HG02642 (cell line): ENCODE results near the gene ANKLE1.
"Not testable (repeated sequence)": the region's sequence is repeated elsewhere in the genome, so short reads cannot be mapped to it uniquely, and the experiment has no call there.

Experiments
- ATAC-seq: cut with Tn5 transposase; IDR thresholded peaks from one replicate; pipeline ENCODE4 v1.9.1; 2021; ENCODE audit warnings: mild to moderate bottlenecking; ENCODE audit not compliant: unreplicated experiment, poor library complexity

The ANKLE1 gene

DNA sequence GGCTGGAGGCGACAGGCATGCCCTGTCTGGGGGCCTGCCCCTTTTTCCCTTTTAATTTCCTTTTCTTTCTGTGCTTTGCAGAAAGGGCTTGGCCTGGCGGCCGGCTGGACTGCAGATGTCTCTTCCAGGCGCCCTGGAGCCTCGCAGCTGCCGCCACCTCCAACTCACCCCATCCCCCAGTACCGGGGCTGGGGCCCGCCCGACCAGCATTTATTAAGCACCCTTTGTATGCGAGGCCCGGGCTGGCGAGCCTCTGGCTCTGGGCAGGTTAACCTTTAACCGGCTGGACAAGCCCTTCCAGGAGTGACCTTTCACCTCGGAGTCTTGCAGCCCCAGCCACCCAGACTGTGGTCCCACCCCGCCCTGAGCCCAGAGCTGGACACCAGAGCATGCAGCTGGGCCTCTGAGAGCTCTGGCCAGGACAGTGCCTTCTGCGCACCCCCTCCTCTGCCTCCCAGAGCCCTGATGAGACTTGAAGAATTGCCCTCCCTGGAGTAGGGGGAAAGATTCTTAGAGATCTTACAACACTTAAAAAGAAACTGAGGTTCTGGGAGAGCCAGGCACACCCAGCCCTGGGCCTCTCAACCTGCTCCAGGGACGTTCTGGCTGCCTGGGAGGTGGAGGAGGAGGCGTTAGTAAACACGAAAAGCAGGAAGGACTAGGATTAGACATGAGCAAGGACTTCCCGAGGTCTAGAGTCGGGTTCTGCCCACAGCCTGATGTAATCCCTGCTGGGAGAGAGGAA, 34.8 kb upstream of the ANKLE1 start:
- no peak for ATAC-seq

DNA sequence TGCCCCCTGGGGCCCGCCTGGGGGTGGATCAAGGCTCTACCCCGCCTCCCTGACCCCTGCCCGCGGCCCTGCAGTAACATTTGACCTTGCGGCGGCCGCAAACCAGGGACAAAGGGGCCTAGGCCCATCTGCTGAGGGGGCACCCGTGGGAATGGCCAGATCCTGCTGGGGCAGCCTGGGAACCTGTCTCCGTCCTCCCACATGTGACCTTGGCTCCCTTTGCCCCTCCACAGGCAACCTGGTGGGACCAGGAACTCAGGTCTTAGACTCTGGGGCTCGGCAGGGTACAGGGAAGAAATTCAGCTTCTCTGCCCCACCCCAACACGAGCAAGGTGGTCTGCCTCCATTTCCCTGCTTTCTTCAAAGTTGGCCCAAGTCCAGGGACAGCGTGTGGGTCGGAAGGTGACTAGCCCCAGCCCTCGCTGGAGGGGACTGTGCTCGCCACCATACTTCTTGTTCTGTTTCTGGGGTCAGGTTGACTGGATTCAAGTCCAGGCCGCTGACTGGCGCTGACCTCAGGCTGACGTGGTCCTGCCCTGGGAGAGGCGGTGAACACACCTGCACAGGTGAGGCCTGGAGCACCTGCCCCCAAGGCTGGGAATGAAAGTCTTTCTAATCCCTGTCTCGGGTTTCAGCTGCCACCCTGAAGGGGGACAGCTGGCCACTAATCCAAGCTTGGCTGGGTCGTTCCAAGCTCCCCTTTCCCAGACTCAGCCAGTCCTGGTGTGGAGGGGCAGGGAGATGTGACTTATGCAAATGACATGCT, 33.5 kb upstream of the ANKLE1 start:
- ATAC-seq: no peak

DNA sequence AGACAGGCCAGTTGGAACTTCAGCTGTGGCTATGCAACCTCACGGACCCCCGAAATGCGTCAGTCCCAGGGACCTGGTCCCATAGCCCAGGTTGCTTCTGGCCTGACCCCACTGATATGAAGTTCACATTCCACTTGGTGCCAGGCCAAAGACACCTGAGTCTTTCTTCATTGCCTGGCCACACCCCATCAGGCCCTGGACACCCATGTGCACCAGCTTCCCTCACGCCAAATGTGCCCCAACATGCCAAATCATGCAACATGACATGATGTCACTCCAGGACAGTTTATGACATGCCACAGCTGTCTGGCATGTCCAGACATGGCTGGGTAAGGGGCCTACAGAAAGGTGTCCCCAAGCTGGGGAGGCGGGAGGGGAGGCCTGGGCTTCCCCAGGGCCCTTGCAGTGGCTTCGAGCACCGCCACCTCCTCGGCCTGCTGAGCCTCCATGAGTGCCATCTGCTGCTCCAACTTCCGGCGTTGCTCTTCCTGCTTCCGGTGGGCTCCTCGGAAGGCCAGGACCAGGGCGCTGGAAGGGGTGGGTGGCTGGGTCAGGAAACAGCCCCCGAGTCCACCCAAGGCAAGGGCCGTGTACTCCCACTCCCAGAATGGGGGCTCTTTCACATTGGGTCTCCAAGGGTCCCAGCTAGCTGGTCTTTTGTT, 31.7 kb upstream of the ANKLE1 start:
- no peak for ATAC-seq

DNA sequence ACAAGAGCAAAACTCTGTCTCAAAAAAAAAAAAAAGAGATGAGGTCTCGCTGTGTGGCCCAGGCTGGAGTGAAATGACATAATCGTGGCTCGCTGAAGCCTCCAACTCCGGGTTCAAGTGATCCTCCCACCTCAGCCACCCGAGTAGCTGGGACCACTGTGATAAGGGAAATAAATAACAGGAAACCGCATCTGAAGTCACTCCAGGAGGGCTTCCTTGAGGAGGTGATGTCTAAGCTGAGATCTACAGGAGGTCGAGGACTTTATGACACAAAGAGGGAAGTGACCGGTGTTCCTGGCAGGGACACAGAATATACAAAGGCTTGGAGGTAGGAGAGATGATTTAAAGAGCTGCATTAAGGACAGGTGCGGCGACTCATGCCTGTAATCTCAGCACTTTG, 27.1 kb upstream of the ANKLE1 start:
- no peak for ATAC-seq

DNA sequence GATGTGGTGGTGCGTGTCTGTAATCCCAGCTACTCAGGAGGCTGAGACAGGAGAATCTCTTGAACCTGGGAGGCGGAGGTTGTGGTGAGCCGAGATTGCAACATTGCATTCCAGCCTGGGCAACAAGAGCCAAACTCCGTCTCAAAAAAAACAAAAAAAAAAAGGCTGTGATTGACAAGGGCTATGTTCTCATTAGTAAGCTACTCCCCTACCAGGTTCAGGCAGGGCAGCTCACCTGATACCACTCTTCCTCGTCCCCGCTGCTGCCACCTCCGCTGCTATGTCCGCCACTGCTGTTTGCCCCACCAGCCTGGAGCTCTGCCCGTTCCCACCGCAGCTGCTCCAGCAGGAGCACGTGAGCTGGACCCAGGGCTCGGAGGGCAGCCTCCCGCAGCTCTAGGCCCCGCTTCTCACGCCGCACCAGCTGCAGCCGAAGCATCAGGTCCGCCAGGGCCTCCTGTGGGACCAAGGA, 26.5 kb upstream of the ANKLE1 start:
- no peak for ATAC-seq

DNA sequence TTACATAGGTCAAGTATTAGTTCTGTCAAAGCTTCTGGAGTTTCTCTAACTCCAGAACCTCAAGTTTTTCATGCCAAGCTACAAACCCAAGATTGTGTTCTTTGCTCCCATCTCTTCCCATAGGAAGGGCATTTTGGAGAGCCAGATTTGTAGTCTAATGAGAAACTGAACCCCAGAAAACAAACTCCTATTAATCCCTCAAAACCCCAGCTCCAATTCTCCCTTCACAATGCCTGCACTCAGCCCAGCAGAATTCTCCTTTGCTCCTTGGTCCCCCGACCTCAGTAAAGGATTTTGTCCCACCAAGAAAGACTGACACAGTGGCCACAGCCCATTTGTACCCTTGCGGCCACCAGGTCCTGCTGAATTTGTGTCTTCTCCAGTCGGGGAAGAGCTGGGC, 25.6 kb upstream of the ANKLE1 start:
- ATAC-seq: no peak

DNA sequence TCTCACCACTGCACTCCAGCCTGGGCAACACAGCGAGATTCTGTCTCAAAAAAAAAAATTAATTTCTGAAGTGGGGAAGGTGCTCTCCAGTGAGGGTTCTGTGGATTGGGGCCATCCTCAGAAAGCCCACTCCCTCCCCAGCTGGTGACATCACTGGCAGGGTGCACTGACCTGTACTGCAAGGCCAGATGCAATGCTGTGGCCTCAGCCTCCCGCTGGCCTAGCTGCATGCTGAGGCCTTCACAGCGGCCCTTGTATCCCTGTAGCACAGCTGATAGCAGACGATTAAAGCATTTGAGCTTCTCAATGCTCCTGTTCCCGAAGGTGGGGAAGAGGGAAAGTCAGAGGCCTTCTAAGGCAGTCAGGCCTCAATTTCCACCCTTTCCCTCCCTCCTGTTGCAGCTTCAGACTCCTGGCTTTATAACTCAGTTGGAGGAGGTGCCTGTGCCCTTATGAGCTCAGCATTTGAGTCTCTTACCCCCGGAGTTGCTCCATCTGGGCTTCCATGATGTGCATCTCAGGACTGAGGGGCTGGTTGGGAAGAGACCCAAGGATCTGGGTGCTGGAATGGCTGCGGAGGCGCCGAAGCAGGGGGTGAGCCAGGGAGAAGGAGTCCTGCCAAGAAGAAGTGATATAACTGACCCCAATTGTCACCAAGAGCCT, 22.5 kb upstream of the ANKLE1 start:
- ATAC-seq: no peak

DNA sequence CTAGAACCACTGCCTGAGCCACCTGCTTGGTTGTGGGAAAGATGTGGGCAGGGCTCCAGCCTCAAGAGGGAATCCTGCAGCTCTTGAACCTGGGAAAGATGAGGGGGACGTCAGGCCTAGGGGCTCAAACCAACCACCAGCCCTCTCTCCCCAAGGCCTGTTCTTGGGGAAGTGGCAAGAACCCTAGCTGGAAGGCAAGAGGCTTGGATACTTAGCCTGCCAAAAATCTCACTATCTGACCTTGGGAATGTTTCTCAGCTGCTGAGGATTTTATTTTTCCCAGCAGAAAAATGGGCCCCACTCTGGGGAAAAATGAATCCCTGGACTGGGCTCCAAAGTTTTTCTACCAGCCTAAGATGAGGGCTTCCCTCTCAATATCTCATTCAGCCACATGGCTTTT, 21.8 kb upstream of the ANKLE1 start:
- no peak for ATAC-seq

DNA sequence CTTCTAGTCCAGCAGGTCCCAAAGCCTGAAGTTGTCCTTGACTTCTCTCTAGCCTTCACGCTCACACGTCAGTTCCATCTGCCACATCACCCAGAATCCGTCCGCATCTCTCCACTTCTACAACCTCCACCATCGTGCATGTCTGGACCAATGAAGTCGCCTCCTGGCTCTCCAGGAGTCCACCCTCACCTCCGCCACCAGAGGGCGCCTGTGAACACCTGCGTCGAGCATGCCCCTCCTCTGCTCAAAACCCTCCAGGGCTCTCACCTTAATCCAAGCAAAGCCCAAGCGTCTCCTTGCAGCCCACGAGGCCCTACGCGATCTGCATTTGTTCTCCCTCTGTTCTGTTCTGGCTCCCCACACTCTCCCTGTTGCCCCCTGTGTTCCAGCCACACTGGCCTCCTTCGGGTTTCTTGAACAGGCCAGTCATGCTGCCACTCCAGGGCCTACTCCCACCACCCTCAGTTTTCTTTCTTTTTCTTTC, 20.8 kb upstream of the ANKLE1 start:
- peak; percentile 74 for ATAC-seq

DNA sequence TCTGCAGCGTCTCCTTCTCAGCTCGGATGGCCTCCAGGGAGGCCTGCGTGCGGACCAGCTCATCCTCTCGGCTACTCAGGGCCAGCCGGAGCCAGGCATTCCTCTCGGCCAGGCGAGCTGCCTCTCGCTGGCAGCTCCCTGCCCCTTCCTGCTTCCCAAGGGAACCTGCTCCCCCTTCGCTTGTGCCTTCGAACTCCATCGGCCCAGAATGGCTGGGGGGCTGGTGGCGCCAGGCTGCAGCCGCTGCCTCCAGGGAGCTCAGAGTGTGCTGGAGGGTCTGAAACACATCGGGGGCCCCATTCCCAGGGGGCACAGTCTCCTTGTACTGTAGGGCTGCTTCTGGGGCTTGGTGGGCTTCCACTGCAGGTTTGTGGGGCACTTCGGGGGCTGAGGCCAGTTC, 19.1 kb upstream of the ANKLE1 start:
- no peak for ATAC-seq

DNA sequence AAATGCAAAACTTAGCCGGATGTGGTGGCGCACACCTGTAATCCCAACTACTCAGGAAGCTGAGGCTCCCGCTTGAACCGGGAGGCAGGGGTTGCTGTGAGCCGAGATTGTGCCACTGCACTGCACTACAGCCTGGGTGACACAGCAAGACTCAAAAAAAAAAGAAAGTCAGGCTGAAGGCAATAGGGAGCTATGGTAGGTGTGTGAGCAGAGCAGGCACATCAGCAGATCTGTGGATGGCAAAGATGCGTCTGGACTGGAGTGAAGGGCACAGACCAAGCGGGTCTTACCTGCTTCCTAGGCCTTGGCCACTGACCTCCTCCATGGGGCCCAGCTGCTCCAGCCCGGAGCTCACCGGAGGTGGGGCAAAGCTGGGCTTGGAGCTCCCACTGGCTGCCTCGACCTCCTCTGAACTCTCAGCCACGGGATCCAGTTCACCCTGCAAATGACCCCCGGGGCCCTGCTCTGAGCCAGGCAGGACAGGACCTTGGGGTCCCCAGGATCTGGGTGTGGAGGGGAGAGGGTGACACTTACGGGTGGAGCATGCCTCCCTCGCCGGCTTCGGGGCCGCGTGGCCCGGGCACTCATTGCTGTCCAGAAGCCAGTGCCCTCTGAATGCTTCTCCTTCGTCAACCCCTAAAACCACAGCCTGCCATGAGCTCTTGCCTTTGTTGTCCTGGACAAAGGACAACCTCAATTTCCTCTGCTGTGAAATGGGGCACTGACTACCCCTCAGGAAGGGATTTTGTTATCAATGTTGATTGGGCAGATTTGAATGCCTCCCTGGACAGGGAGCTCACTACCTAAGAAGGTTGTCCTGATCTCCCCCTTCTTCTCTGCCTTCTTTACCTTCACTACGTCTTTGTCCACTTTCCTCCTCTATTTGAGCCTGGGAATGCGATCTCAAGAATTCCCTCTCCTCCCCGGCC, 17.7 kb upstream of the ANKLE1 start:
- ATAC-seq: no peak

DNA sequence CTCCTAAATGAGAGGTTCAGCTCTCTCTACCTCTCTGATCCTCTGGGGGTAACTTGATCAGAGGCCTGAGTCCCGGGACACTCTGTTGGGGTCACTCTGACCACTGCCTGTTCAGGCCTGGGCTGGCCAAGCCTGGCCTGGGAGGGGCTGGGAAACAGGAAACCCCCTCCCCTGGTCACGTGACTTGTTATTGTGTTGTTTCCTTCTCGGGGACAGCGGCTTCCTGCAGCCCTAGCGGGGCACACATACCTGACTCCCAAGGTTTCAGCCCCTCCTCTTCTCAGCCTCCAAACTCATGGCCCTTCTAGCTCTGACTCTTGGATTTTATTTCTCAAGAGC, 17.1 kb upstream of the ANKLE1 start, which contains the start of gene USHBP1:
Gene USHBP1 (minus strand): TSS at position 105 of the 339 bp plus-strand sequence. CDS start 446 bp downstream, outside the sequence.
- ATAC-seq: no peak

DNA sequence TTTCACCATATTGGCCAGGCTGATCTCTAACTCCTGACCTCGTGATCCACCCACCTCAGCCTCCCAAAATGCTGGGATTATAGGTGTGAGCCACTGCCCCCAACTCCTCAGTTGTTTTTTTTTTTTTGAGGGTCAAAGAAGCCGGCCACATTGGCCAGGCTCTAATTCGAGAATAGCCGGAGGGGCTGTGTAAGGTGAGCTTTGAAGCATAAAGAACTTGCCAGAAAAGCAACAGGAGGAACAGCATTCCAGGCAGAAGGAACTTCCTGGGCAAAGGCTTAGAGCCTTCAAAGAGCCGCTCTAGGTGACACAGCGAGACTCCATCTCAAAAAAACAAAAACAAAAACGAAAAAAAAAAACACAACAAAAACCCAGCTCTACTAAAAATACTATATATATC, 15.7 kb upstream of the ANKLE1 start:
- no peak for ATAC-seq

DNA sequence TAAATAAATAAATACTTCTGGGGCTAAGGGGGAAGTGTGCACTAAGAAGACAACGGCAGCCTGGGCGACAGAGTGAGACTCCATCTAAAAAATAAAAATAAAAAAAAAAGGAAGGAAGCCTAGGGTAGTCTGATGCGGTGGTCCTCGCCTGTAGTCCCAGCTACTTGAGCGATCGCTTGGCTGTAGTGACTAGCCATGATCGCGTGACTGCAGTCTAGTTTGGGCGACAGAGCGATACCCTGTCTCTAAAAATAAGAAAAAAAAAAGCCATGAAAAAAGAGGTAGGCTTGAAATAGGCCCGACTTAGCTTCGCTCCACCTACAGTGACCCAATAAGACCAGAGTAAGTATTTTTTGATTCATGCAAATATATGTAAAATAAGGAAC, 15.1 kb upstream of the ANKLE1 start:
- peak; percentile 15 for ATAC-seq

DNA sequence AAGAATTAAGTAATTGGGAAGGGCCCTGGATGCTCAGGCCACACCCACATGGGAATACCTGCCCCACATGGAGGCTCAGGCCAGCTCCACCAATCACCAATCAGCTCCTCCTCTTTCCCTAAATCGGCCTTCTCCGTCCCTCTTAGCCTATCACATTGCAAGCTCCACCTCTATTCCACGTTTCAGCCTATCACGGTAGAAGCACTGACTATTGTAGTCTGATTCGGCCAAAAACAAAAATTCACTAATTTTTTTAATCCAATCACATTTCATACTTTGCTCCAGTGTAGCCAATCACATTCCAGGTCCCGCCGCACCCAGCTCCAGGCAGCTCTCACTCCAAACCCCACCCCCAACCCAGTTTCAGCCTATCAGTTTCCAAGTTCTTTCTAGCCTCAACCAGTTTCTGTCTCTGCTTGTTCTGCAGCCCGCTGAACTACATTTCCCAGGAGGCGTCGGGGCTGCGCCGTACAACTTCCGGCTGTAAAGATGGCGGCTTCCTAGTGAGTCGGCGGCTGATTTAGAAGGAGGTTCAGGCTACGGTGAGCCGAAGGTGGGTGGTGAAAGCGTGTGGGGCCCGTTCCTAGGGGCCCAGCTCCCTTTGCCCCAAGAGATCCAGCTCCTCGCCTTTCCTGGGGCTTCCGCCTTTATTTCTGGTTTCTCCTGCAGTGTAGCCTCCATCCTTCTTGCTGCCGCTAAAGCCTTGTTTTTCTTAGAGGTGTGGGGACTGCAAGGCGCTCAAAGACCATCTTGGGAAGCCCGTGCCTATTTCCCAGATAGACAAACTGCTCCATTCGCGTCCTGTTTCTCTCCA, 14.5 kb upstream of the ANKLE1 start, which contains the start of gene BABAM1:
Gene BABAM1 (plus strand): TSS at position 469 of the 814 bp plus-strand sequence. CDS start 1,364 bp downstream, outside the sequence.
- peak; percentile 92 for ATAC-seq

DNA sequence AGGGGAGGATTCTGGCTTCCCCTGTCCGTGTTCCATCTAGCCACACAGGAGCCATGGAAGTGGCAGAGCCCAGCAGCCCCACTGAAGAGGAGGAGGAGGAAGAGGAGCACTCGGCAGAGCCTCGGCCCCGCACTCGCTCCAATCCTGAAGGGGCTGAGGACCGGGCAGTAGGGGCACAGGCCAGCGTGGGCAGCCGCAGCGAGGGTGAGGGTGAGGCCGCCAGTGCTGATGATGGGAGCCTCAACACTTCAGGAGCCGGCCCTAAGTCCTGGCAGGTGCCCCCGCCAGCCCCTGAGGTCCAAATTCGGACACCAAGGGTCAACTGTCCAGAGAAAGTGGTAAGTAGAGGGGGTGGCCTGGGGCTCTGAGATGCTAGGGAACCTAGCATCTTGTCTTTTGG, 12.9 kb upstream of the ANKLE1 start:
- no peak for ATAC-seq

DNA sequence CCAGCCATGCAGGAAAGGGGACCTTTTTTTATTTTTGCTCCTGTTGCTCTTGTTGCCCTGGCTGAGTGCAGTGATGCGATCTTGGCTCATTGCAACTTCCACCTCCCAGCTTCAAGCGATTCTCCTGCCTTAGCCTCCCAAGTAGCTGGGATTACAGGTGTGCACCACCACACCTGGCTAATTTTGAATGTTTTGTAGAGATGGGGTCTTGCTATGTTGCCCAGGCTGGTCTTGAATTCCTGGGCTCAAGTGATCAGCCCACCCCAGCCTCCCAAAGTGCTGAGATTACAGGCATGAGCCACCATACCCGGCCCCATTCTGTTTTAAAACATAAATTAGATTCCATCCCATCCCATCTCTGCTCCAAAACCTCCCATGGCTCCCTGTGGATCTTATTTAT, 6.8 kb upstream of the ANKLE1 start:
- ATAC-seq: not testable (repeated sequence)

DNA sequence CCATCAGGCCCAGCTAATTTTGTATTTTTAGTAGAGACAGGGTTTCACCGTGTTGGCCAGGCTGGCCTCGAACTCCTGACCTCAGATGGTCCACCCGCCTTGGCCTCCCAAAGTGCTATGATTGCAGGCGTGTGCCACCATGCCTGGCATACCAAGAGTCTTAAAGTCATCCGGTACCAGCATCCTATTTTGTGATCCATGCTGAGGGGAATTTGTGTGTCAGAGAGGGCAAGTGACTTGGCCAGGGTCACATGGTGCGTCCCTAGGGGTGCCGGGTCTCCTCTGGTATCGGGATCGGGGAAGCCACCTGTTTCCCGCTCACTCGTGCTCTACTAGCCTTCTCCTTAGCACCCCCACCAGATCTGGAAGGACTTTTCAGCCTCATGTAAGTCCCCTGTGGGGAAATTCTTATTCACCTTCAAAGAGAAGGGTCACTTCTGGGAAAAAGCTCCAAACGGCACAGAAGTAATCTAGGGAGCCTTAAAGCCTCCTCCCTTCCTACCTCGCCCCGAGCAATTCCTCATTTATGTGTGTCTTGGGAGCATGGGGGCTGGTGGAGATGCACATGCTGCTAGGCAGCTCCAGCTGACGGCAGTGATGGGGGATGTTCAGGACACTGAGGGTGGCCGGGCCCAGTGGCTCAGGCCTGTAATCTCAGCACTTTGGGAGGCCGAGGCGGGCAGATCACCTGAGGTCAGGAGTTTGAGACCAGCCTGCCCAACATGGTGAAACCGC, 6.1 kb upstream of the ANKLE1 start:
- no peak for ATAC-seq
